ENCODE data around the gene ACLY. TPM values are rescaled to one million over a fixed set of nuclear protein-coding genes. Genes with fewer than 3 reads are reported as not detected.

The ACLY gene
- total RNA-seq, 1 donor from 2014 or later: 241 TPM

- DNase-seq (ENCODE audit: low read depth): no peak
- Histone ChIP-seq H3K36me3 (ENCODE audit: control insufficient read depth, insufficient read depth, low read length) (no peaks in the 10 kb centered on the region), H3K27me3 (ENCODE audit: control insufficient read depth, insufficient read depth, low read length) (no peaks in the 10 kb centered on the region), H3K4me3 (ENCODE audit: low read depth, low read length) (no peak overlapping the region)
- no peak for TF ChIP-seq CTCF (IDR thresholded peaks at IDR 0.05; ENCODE audit: insufficient read depth, low read length, poor library complexity, severe bottlenecking)
Measured at GRCh38 chr17:41942626-41943373, 24.0 kb upstream of the ACLY start.

DNA sequence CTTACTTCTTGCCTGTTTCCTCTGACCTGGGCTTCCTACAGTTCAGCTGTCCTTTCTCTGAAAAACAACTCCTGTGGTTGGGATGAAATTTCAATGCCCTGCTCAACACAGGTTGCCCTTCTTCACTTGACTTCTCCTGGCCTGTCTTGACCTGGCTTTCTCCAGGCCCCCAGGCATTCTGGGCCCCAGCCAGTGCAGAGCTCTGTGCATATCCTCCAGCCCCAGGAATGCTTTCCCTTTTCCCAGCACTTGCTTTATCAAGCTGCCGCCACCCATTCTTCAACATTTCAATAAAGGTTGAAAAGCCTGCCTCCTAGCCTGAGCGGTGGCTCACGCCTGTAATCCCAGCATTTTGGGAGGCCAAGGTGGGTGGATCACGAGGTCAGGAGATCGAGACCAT is 22.4 kb upstream of the ACLY start:
- Histone ChIP-seq H3K4me3 (ENCODE audit: low read depth, low read length) (no peak overlapping the region), H3K27me3 (ENCODE audit: control insufficient read depth, insufficient read depth, low read length) (no peaks in the 10 kb centered on the region), H3K36me3 (ENCODE audit: control insufficient read depth, insufficient read depth, low read length) (no peaks in the 10 kb centered on the region)
- TF ChIP-seq CTCF (IDR thresholded peaks at IDR 0.05; ENCODE audit: insufficient read depth, low read length, poor library complexity, severe bottlenecking): no peak
- no peak for DNase-seq (ENCODE audit: low read depth)

DNA sequence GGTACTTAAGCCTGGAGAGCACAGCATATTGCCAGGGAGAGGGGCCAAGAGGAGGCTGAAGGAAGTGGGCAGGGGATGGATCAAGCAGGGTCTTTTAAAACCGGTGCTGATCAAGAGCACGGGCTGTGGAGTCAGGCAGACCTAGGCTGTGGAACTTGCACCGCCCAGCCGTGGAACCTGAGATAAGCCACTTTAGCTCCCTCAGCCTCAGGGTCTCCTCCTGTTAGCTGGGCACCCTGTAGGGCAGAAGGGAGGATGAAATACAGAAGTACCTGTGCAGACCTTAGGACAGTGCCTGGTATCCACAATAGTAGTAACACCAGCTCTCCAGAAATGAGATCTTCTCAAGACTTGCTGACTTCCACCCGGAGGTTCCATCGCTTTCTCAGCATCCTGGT is 20.9 kb upstream of the ACLY start:
- H3K4me3 ChIP-seq (ENCODE audit: low read depth, low read length): no peak overlapping the region
- H3K36me3 ChIP-seq (ENCODE audit: control insufficient read depth, insufficient read depth, low read length): no peaks in the 10 kb centered on the region
- TF ChIP-seq CTCF (IDR thresholded peaks at IDR 0.05; ENCODE audit: insufficient read depth, low read length, poor library complexity, severe bottlenecking): no peak
- no peak for DNase-seq (ENCODE audit: low read depth)
- no peaks in the 10 kb centered on the region for H3K27me3 ChIP-seq (ENCODE audit: control insufficient read depth, insufficient read depth, low read length)

DNA sequence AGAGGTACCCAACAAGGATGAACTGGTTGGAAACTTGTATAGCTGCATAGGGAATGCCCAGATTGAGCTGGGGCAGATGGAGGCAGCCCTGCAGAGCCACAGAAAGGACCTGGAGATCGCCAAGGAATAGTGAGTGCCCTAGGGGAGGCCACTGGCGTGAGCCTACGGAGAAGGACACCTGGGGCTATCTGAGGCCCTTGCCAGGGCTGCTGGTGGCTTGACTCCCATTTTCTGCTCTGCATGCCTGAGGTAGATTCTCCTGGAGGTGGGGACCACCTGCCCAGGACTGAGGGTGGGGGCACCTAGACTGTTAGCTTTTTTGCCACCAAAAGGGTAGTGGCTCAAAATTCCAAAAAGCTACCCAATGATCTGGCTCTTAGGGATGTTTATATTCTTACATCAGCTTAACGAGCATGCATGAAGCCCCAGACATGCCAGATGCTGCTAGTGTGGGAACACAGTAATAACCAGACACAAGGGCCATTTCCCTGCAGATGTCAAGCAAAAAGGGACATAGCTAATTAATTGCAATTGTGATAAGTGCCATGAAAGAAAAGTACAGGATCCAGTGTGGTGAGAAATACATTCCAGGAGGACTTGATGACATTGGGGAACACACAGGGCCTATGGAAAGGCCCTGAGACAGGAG is 20.4 kb upstream of the ACLY start:
- Histone ChIP-seq H3K27me3 (ENCODE audit: control insufficient read depth, insufficient read depth, low read length) (no peaks in the 10 kb centered on the region), H3K36me3 (ENCODE audit: control insufficient read depth, insufficient read depth, low read length) (no peaks in the 10 kb centered on the region), H3K4me3 (ENCODE audit: low read depth, low read length) (no peak overlapping the region)
- DNase-seq (ENCODE audit: low read depth): no peak
- TF ChIP-seq CTCF (IDR thresholded peaks at IDR 0.05; ENCODE audit: insufficient read depth, low read length, poor library complexity, severe bottlenecking): no peak

- H3K36me3 ChIP-seq (ENCODE audit: control insufficient read depth, insufficient read depth, low read length): no peaks in the 10 kb centered on the region
- DNase-seq (ENCODE audit: low read depth): no peak
- H3K27me3 ChIP-seq (ENCODE audit: control insufficient read depth, insufficient read depth, low read length): no peaks in the 10 kb centered on the region
- TF ChIP-seq CTCF (IDR thresholded peaks at IDR 0.05; ENCODE audit: insufficient read depth, low read length, poor library complexity, severe bottlenecking): no peak
- no peak overlapping the region for H3K4me3 ChIP-seq (ENCODE audit: low read depth, low read length)
Measured at GRCh38 chr17:41937970-41938954, 19.5 kb upstream of the ACLY start.

Measured in kidney epithelial cell (primary cell).